ENCODE measurements around the gene ASIC3. TPM values are rescaled to one million over a fixed set of nuclear protein-coding genes. Genes with fewer than 3 reads are reported as not detected.

ASIC3 gene
- polyA plus RNA-seq, 3 donors: 2.0 TPM; not detected in 2

- WGBS (ENCODE audit: insufficient coverage): 97% methylated on average over 13 of the region's 14 CpGs
- Histone ChIP-seq H4K20me1 (ENCODE audit: insufficient read depth, low read length) (peaks cover 97% of the 10 kb centered on the region), H3K4me3 (replicated peaks in 1 of 3; ENCODE audit: low read depth in 2 of 3, low read length in 3 of 3) (no peak overlapping the region), H2AFZ (ENCODE audit: insufficient read depth, low read depth, low read length, poor library complexity, severe bottlenecking) (no peak overlapping the region), H3K27ac (ENCODE audit: low read depth in 1 of 2, low read length in 2 of 2) (no peak overlapping the region), H3K9ac (ENCODE audit: insufficient read depth, low read length, poor library complexity, severe bottlenecking) (no peak overlapping the region), H3K36me3 (replicated peaks in 1 of 2; ENCODE audit: control insufficient read depth in 1 of 2, insufficient read depth in 2 of 2, low read length in 2 of 2) (peaks cover 2 to 17% of the 10 kb centered on the region in 2 donors), H3K79me2 (ENCODE audit: insufficient read depth, low read length) (peaks cover 76% of the 10 kb centered on the region), H3K4me1 (ENCODE audit: control insufficient read depth in 1 of 2, insufficient read depth in 2 of 2, low read length in 2 of 2) (peaks cover 37 to 46% of the 10 kb centered on the region in 2 donors), H3K9me3 (replicated peaks in 1 of 2; ENCODE audit: control insufficient read depth in 1 of 2, insufficient read depth in 1 of 2, low read length in 2 of 2) (no peaks in the 10 kb centered on the region), H3K27me3 (ENCODE audit: control insufficient read depth in 2 of 2, insufficient read depth in 2 of 2, low read length in 2 of 2) (no peaks in the 10 kb centered on the region), H3K4me2 (replicated peaks; ENCODE audit: extremely low read depth, low read length, poor library complexity, severe bottlenecking) (no peak overlapping the region)
- H3K27me3 Mint-ChIP-seq (ENCODE audit: low read depth in 3 of 3): no peaks in the 10 kb centered on the region
- H3K36me3 Mint-ChIP-seq: peaks cover 23 to 28% of the 10 kb centered on the region in 2 donors
- intact Hi-C loops (cut with micrococcal nuclease): loop anchor here (1.0 to 10.0 kb wide), 3 partner anchors 13 to 57 kb away; no protein-coding TSS in a partner anchor
- H3K4me3 Mint-ChIP-seq: no peak overlapping the region
- TF ChIP-seq, protein P1, sequence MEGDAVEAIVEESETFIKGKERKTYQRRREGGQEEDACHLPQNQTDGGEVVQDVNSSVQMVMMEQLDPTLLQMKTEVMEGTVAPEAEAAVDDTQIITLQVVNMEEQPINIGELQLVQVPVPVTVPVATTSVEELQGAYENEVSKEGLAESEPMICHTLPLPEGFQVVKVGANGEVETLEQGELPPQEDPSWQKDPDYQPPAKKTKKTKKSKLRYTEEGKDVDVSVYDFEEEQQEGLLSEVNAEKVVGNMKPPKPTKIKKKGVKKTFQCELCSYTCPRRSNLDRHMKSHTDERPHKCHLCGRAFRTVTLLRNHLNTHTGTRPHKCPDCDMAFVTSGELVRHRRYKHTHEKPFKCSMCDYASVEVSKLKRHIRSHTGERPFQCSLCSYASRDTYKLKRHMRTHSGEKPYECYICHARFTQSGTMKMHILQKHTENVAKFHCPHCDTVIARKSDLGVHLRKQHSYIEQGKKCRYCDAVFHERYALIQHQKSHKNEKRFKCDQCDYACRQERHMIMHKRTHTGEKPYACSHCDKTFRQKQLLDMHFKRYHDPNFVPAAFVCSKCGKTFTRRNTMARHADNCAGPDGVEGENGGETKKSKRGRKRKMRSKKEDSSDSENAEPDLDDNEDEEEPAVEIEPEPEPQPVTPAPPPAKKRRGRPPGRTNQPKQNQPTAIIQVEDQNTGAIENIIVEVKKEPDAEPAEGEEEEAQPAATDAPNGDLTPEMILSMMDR (IDR thresholded peaks at IDR 0.05): no peak
- no peak overlapping the region for H3K27ac Mint-ChIP-seq
- H3K9me3 Mint-ChIP-seq: peaks cover 0 to 2% (median 0%) of the 10 kb centered on the region in 7 donors
- peaks cover 45% of the 10 kb centered on the region for H3K4me1 Mint-ChIP-seq
- no peak for DNase-seq
These were observed 43.7 kb downstream of the ASIC3 start for GRCh38 chr7:151091988-151092387.

DNA sequence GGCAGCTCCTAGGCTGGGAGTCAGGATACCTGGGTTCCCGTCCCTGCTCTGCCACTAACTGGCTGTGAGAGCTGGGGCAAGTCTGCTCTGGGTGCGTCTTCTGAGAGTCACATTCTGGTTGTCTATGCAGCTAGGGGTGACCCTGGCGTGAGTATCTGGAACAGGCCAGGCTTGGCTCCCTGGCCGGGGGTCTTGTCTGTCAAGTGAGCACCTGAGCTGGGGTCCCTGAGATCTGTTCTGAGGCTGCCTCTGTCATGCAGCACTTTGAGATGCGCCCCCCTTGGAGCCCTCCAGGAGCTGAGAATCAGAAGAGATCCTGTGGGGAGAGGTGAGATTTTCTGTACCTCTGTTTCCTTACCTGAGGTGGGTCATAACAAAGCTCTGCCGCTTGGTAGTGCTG lies 45.4 kb downstream of the ASIC3 start:
- Mint-ChIP-seq H3K9me3 (peaks cover 0 to 2% (median 0%) of the 10 kb centered on the region in 7 donors), H3K27ac (no peak overlapping the region), H3K27me3 (ENCODE audit: low read depth in 3 of 3) (no peaks in the 10 kb centered on the region), H3K36me3 (peaks cover 25 to 33% of the 10 kb centered on the region in 2 donors), H3K4me3 (no peak overlapping the region), H3K4me1 (peaks cover 38% of the 10 kb centered on the region)
- no peak overlapping the region for H3K9ac ChIP-seq (ENCODE audit: insufficient read depth, low read length, poor library complexity, severe bottlenecking)
- H3K27me3 ChIP-seq (ENCODE audit: control insufficient read depth in 2 of 2, insufficient read depth in 2 of 2, low read length in 2 of 2): no peaks in the 10 kb centered on the region
- H4K20me1 ChIP-seq (ENCODE audit: insufficient read depth, low read length): peaks cover 99% of the 10 kb centered on the region
- intact Hi-C loops (cut with micrococcal nuclease): loop anchor here in 1 of 2 donors (2.0 to 10.0 kb wide), 3 partner anchors 15 to 59 kb away; no protein-coding TSS in a partner anchor
- no peak overlapping the region for H3K4me3 ChIP-seq (replicated peaks in 1 of 3; ENCODE audit: low read depth in 2 of 3, low read length in 3 of 3)
- no peak overlapping the region for H3K27ac ChIP-seq (ENCODE audit: low read depth in 1 of 2, low read length in 2 of 2)
- H3K9me3 ChIP-seq (replicated peaks in 1 of 2; ENCODE audit: control insufficient read depth in 1 of 2, insufficient read depth in 1 of 2, low read length in 2 of 2): no peaks in the 10 kb centered on the region
- peaks cover 2 to 17% of the 10 kb centered on the region in 2 donors for H3K36me3 ChIP-seq (replicated peaks in 1 of 2; ENCODE audit: control insufficient read depth in 1 of 2, insufficient read depth in 2 of 2, low read length in 2 of 2)
- TF ChIP-seq, protein P1 (IDR thresholded peaks at IDR 0.05): no peak
- DNase-seq: no peak
- WGBS (ENCODE audit: insufficient coverage): 98% methylated on average over 6 of the region's 6 CpGs
- no peak overlapping the region for H3K4me2 ChIP-seq (replicated peaks; ENCODE audit: extremely low read depth, low read length, poor library complexity, severe bottlenecking)
- peaks cover 84% of the 10 kb centered on the region for H3K79me2 ChIP-seq (ENCODE audit: insufficient read depth, low read length)
- H3K4me1 ChIP-seq (ENCODE audit: control insufficient read depth in 1 of 2, insufficient read depth in 2 of 2, low read length in 2 of 2): peaks cover 22 to 29% of the 10 kb centered on the region in 2 donors
- H2AFZ ChIP-seq (ENCODE audit: insufficient read depth, low read depth, low read length, poor library complexity, severe bottlenecking): no peak overlapping the region
